DOHH2 (cell line): ENCODE results near the gene CSNK1G3.

Experiments used
- EZH2phosphoT487 ChIP-seq: fragments of 200-600 bp; sonication (generic); IDR thresholded peaks from 2 replicates; pipeline ENCODE4 v1.6.1; 2017; ENCODE audit warnings: borderline replicate concordance, mild to moderate bottlenecking, antibody characterized with exemption, low read length, moderate library complexity, mixed read lengths
- TF ChIP-seq, protein P1 (sequence below): fragments of 200-600 bp; sonication (generic); IDR thresholded peaks from one replicate; pipeline ENCODE4 v1.5.1; 2014; ENCODE audit warnings: antibody characterized with exemption, mild to moderate bottlenecking, low read depth, low read length; ENCODE audit not compliant: poor library complexity, severe bottlenecking

DNA sequence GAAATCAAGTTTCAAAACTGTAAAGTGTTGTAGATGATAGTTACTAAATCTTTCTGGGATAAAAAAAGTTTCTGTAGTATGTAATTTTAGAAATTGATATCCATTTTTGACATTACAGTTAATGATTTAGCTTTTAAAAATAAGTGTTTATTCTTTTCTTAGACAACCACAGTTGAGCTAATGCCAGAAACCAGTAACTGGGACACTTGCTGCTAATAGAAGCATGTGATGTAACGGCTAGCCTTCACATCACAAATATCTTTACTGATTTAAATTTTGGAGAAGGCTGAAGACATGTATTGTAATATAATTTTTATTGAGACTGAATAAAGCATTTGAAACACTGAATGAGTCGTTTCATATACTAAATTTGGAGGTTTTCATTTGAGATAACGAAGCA lies 18.8 kb downstream of the CSNK1G3 start:
- TF ChIP-seq, protein P1, sequence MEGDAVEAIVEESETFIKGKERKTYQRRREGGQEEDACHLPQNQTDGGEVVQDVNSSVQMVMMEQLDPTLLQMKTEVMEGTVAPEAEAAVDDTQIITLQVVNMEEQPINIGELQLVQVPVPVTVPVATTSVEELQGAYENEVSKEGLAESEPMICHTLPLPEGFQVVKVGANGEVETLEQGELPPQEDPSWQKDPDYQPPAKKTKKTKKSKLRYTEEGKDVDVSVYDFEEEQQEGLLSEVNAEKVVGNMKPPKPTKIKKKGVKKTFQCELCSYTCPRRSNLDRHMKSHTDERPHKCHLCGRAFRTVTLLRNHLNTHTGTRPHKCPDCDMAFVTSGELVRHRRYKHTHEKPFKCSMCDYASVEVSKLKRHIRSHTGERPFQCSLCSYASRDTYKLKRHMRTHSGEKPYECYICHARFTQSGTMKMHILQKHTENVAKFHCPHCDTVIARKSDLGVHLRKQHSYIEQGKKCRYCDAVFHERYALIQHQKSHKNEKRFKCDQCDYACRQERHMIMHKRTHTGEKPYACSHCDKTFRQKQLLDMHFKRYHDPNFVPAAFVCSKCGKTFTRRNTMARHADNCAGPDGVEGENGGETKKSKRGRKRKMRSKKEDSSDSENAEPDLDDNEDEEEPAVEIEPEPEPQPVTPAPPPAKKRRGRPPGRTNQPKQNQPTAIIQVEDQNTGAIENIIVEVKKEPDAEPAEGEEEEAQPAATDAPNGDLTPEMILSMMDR: no peak
- no peak for TF ChIP-seq EZH2phosphoT487
